Stimulated activated effector memory CD8-positive, alpha-beta T cell treated with anti-CD3 and anti-CD28 coated beads, Interleukin-12 subunit alpha, Interleukin-12 subunit beta, amount 100 ng/mL, for 72 hours (primary cell): Measurements from ENCODE around the gene KLK8.

ENCODE experiments used
- ATAC-seq: fragments of 150-1000 bp; cut with Tn5 transposase; 2 replicates; pipeline ENCODE4 v1.10.0; 2021
- DNase-seq, 2 donors: peaks; one replicate each; pipeline ENCODE4 v3.0.0; 2021 to 2022; ENCODE audit warnings: low spot score in 2 of 2
- H3K27ac Mint-ChIP-seq: one replicate; pipeline ENCODE4 v1.8.0; 2022; ENCODE audit warnings: mild to moderate bottlenecking, mixed read lengths
- H3K36me3 Mint-ChIP-seq: one replicate; pipeline ENCODE4 v1.8.0; 2022; ENCODE audit warnings: mild to moderate bottlenecking, mixed read lengths
- H3K4me1 Mint-ChIP-seq: one replicate; pipeline ENCODE4 v1.8.0; 2022; ENCODE audit warnings: mixed read lengths
- H3K4me3 Mint-ChIP-seq: one replicate; pipeline ENCODE4 v1.8.0; 2022; ENCODE audit warnings: mild to moderate bottlenecking, mixed read lengths
- H3K9me3 Mint-ChIP-seq: one replicate; pipeline ENCODE4 v1.8.0; 2022; ENCODE audit warnings: mixed read lengths

Gene KLK8, protein sequence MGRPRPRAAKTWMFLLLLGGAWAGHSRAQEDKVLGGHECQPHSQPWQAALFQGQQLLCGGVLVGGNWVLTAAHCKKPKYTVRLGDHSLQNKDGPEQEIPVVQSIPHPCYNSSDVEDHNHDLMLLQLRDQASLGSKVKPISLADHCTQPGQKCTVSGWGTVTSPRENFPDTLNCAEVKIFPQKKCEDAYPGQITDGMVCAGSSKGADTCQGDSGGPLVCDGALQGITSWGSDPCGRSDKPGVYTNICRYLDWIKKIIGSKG

DNA sequence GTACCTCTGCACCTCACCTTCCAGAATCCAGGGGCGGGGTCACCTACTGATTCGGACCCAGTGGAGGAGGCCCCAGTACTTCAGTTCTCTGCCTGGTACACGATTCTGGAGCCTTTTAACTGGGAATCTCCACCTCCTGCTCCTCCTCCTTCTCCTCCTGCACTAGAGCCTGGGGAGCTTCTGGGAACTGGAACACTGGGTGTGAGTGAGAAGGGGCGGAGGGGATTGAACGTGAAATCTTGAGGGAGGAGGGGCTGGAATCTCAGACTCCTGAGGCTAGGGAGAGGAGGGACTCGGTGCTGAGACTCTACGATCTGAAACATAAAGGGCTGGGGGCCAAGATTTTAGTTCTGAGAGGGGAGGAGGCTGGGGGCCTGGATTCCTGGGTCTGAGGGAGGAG, at the start of gene KLK8:
Gene KLK8, minus strand, starts transcription at position 90 of the 400 bp plus-strand sequence. CDS start 437 bp downstream, outside the sequence.
- no peak for ATAC-seq
- DNase-seq, result no peak
- no peaks in the 10 kb centered on the region for H3K36me3 Mint-ChIP-seq
- no peak within 1 kb of the TSS for H3K27ac Mint-ChIP-seq
- no peaks in the 10 kb centered on the region for H3K9me3 Mint-ChIP-seq
- H3K4me1 Mint-ChIP-seq, result no peaks in the 10 kb centered on the region
- no peak within 1 kb of the TSS for H3K4me3 Mint-ChIP-seq

DNA sequence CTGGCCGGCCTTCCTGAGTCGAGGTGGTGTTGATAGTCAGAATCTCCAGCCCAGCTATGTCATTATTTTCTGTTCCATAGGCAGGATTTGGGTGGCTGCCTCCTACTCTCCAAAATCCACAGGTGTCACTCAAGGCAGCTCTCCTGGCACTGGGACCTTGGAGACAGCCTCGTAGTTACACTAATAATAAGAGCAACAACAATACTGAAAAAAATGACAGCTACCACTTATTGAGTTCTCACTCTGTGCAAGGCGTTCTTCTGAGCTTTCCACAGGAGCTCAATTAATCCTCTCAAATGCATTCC, 45.6 kb upstream of the KLK8 start:
- no peak overlapping the region for H3K27ac Mint-ChIP-seq
- ATAC-seq (no peak), DNase-seq (no peak)
- no peaks in the 10 kb centered on the region for H3K9me3 Mint-ChIP-seq
- no peak overlapping the region for H3K4me3 Mint-ChIP-seq
- no peaks in the 10 kb centered on the region for H3K4me1 Mint-ChIP-seq
- no peaks in the 10 kb centered on the region for H3K36me3 Mint-ChIP-seq

DNA sequence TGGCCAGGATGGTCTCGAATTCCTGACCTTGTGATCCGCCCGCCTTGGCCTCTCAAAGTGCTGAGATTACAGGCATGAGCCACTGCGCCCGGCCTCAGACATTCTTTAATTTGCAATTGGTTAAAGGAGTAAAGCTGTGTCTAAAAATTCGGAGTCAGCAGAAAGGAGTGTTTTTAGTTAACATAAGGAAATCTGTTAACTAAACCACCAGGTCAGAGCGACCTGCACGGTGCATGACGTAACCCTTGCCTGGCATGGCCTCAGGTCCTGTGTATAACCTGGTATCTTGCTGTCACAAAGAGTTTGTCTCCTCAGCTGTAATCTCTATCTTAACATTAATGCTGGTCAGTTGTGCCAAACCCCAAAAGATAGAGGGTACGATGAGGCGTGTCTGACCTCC, 42.9 kb upstream of the KLK8 start:
- no peak for ATAC-seq
- Mint-ChIP-seq H3K4me1 (no peaks in the 10 kb centered on the region), H3K4me3 (no peak overlapping the region), H3K36me3 (no peaks in the 10 kb centered on the region), H3K9me3 (no peaks in the 10 kb centered on the region), H3K27ac (no peak overlapping the region)
- no peak for DNase-seq

DNA sequence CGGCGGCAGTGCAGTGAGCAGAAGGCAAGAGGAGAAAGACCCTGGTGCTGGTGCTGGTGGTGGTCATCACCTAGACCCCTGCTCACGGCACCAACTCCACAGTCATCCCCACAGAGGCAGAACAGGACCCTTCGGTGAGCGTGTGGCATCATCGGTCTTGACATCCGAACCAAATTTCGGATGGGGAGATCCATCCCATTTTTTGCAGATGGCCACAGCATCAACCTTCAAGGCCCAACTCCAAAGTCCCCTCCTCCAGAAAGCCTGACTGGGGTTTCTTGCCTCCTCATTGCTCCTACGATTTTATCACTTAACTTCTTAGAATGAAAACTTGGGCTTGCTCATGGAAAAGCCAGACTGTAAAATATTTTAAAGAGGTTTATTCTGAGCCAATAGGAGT, 42.1 kb upstream of the KLK8 start:
- Mint-ChIP-seq H3K4me3 (no peak overlapping the region), H3K9me3 (no peaks in the 10 kb centered on the region), H3K36me3 (no peaks in the 10 kb centered on the region), H3K27ac (no peak overlapping the region), H3K4me1 (no peaks in the 10 kb centered on the region)
- DNase-seq, result no peak
- no peak for ATAC-seq

DNA sequence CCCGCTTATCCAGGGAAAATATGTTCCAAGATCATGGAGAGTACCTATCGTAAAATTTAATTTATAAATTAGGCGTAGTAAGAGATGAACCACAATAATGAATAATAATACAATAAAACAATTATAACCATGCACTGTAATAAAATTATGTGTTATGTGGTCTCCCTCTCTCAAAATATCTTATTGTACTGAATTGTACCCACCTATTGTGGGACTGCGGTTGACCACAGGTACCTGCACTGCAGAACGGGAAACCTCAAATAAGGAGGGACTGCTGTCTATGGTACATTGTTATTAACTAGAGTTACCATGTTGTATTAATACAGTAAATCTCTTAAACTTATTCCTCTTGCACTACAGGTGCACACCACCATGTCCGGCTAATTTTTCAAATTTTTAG, 38.7 kb upstream of the KLK8 start:
- H3K4me3 Mint-ChIP-seq, result no peak overlapping the region

DNA sequence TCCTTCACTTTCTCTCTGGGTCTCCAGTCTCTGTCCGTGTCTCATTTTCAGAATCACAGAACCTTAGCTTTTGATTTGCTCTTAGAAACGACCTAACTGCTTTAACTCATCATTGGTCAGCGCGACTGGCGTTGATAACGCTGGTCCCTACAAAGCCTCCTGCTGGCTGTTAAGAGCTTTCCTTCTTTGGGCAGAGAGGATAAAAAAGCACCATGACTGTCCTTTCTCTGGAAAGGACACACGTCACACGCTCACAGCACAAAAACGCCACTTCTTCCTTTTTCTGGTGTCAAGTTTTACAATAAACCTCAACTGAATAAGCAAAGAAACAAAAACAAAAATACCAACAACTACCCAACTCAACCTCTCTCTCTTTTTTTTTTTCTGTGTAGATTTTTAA, 35.1 kb upstream of the KLK8 start:
- H3K4me3 Mint-ChIP-seq, result no peak overlapping the region
- H3K9me3 Mint-ChIP-seq, result no peaks in the 10 kb centered on the region
- peaks cover 4% of the 10 kb centered on the region for H3K36me3 Mint-ChIP-seq
- DNase-seq (no peak), ATAC-seq (no peak)
- no peak overlapping the region for H3K27ac Mint-ChIP-seq
- no peaks in the 10 kb centered on the region for H3K4me1 Mint-ChIP-seq

More for the DNA sequence above, 38.7 kb upstream of the KLK8 start:
- ATAC-seq (no peak), DNase-seq (no peak)
- H3K9me3 Mint-ChIP-seq, result no peaks in the 10 kb centered on the region
- H3K4me1 Mint-ChIP-seq, result no peaks in the 10 kb centered on the region
- peaks cover 4% of the 10 kb centered on the region for H3K36me3 Mint-ChIP-seq
- no peak overlapping the region for H3K27ac Mint-ChIP-seq

DNA sequence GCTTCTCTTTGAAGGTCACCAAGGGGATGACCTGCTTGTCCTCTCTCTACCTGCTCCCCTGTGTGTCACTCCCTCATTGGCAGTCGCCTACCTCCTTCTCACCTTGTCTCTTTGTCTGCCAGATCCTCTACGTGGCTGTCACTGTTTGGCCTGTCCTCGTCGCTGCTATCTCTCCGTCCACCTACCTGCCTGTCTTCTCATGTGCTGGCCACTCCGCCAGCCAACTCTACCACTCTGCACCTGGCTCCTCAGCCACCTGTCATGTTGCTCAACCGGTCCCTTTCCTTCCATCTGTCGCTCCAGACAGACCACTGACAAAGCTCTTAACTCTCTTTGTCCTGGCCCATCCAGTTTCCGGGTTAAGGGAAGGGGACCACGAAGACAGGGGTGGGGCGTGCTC, 33.3 kb upstream of the KLK8 start, which contains the start of gene KLK12:
Gene KLK12, minus strand, starts transcription at position 299 of the 400 bp plus-strand sequence. CDS start 381 bp downstream, outside the sequence.
- no peak within 1 kb of the TSS for H3K4me3 Mint-ChIP-seq
- no peaks in the 10 kb centered on the region for H3K4me1 Mint-ChIP-seq
- DNase-seq (no peak), ATAC-seq (no peak)
- H3K27ac Mint-ChIP-seq, result no peak within 1 kb of the TSS
- no peaks in the 10 kb centered on the region for H3K9me3 Mint-ChIP-seq
- H3K36me3 Mint-ChIP-seq, result peaks cover 4% of the 10 kb centered on the region

DNA sequence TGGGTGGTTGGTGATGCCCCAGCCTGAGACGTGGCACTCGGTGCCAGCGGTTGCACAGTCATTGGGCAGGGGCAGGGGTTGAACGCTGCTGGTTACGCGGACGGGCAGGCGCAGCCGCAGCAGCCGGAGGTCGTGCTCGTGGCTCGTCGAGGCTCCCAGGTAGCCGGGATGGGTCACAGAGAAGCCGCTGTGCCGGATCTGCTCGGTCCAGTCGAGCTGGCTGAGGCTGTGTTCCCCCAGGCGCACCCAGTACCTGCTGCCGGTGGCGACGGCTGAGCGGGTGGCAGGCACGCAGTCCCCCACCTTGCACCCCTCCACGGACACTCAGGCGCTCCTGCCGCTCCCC, 30.4 kb upstream of the KLK8 start:
- H3K9me3 Mint-ChIP-seq, result no peaks in the 10 kb centered on the region
- peaks cover 4% of the 10 kb centered on the region for H3K36me3 Mint-ChIP-seq
- ATAC-seq (no peak), DNase-seq (no peak)
- no peaks in the 10 kb centered on the region for H3K4me1 Mint-ChIP-seq
- H3K27ac Mint-ChIP-seq, result no peak overlapping the region
- no peak overlapping the region for H3K4me3 Mint-ChIP-seq

DNA sequence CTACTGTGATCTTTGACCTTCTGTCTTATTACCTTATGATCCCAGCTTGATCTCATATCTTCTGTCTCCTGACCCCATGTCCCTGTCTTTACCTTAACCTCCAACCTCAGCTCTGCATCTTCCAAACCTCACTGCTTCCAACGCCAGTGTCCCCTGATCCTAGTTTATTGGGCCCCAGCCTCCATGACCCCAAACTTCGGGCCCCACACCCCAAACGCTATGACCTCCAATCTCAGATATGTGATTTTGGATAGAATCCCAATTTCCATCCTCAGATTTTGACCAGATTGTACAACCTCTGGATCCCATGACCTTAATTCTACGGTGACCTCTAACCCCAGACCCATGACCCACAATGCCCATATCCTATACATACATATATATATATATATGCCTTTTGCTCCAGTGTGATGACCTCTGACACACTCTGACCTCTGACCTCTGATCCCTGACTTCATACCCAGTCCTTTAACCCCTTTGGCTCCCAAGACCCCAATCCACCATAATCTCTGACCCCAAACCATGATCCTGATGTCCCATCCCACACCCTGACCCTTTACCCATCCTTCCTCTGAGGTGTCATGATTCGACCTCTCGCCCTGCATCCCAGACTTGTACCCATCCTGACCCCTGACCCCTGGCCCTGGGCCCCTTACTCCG, 29.9 kb upstream of the KLK8 start:
- ATAC-seq (no peak), DNase-seq (no peak)
- Mint-ChIP-seq H3K4me3 (no peak overlapping the region), H3K4me1 (no peaks in the 10 kb centered on the region), H3K27ac (no peak overlapping the region), H3K36me3 (peaks cover 4% of the 10 kb centered on the region), H3K9me3 (no peaks in the 10 kb centered on the region)

DNA sequence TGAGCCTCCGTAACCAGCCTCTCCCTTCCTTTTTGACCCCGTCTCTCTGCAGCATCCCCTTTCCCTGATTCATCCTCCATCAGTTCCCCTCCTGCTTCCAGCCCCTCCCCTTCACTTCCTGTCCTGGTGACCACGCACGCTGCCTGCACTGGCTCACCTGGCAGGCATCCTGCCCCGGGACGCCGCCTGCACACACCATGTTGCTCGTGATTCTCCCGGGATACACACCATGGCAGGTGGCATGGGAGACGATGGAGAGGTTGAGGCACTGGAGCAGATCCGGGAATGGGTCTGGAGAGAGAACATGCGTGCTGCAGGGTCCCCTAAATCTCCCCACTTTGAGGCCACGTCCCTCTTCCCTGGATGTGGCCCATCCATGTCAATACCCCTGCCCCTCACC, 29.2 kb upstream of the KLK8 start:
- Mint-ChIP-seq H3K36me3 (peaks cover 4% of the 10 kb centered on the region), H3K9me3 (no peaks in the 10 kb centered on the region), H3K27ac (no peak overlapping the region), H3K4me1 (no peaks in the 10 kb centered on the region), H3K4me3 (no peak overlapping the region)
- DNase-seq (no peak), ATAC-seq (no peak)

DNA sequence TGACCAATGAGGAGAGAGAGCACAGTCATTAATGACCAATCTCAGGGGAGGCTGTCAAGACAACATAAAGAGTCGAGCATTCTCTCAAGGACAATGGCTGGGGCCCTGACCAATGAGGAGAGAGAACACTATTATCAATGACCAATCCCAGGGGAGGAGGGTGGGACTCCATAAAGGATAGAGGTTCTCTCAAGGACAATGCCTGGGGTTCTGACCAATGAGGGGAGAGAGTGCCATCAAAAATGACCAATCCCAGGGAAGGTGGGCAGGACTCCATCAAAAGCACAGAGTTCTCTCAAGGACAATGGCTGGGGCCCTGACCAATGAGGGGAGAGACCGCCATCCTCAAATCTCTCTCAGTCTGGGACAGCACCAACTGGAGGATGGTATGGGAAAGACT, 28.3 kb upstream of the KLK8 start:
- Mint-ChIP-seq H3K27ac (no peak overlapping the region), H3K36me3 (no peaks in the 10 kb centered on the region), H3K4me3 (no peak overlapping the region), H3K9me3 (no peaks in the 10 kb centered on the region), H3K4me1 (no peaks in the 10 kb centered on the region)
- ATAC-seq (no peak), DNase-seq (no peak)

DNA sequence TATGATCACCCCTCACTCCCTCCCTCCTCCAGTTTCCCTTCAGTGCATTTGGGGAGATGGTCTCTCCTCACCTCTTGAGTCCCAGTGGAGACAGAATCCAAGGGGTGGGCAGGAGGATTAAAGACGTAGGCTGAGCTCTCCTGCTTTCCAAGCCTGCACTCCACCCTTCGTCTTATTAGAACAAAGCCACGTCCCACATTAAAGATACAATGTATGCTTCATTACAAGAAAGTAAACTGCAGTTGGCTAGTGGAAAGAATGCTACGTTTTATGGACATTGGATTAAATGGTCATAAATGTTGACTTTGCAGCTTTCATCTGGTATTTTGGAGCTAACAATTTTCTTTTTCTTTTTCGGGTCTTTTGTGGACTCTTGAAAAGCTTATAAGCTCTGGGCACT, 26.5 kb upstream of the KLK8 start:
- no peak overlapping the region for H3K4me3 Mint-ChIP-seq
- no peaks in the 10 kb centered on the region for H3K36me3 Mint-ChIP-seq
- H3K4me1 Mint-ChIP-seq, result no peaks in the 10 kb centered on the region
- ATAC-seq (no peak), DNase-seq (no peak)
- H3K9me3 Mint-ChIP-seq, result no peaks in the 10 kb centered on the region
- no peak overlapping the region for H3K27ac Mint-ChIP-seq

DNA sequence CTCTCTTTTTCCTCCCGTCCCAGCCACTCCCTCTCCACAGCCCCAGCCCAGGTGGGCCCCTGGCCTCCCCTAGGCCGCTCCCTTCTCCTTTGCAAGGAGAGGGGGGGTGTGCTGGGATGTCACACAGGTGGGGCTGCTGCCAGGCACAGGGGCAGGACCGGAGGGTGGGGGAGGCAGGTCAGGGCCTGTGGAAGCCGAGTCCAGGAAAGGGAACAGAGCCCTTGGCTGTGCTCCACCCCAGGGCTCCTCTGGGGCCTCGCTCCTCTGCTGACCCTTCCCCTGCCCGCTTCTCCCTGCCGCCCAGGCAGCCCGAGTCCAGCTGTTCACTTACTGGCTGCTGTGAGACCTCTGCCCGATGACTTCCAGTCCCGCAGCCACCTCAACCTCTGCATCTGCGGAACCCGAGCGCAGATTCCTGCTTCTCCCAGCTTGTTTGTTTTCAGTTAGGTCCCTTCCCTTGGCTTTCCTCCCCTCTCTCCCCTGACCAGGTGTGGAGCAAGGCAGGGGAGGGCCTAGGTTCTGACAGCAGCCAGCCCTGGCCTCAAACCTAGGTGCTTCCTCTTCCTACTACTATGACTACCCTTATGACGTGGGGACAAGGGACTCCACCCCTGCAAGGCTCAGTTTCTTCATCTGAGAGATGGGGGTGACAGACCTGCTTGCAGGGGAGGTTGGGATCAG, 25.9 kb upstream of the KLK8 start:
- no peak for DNase-seq
- Mint-ChIP-seq H3K27ac (no peak overlapping the region), H3K4me1 (no peaks in the 10 kb centered on the region), H3K4me3 (no peak overlapping the region), H3K36me3 (no peaks in the 10 kb centered on the region), H3K9me3 (no peaks in the 10 kb centered on the region)
- ATAC-seq, result no peak

DNA sequence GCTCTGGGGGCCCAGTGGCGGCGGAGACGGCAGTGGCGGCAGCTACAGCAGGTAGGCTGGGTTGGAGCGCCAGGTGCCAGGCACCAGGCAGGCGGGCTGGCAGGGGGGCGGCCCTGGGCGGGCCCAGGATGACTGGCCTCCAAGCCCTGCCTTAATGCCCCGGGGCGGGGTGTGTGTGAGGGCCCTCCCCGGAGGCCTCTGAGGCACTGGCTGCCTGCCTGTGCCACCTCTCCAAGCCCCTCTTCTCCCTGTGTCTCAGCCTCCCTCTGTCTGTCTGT, 25.1 kb upstream of the KLK8 start, which contains the start of gene KLK11:
Gene KLK11, minus strand, starts transcription at position 63 of the 278 bp plus-strand sequence. CDS start 985 bp downstream, outside the sequence.
- H3K4me1 Mint-ChIP-seq, result no peaks in the 10 kb centered on the region
- H3K36me3 Mint-ChIP-seq, result no peaks in the 10 kb centered on the region
- H3K4me3 Mint-ChIP-seq, result no peak within 1 kb of the TSS
- H3K9me3 Mint-ChIP-seq, result no peaks in the 10 kb centered on the region
- peak; percentile 42 for ATAC-seq
- no peak within 1 kb of the TSS for H3K27ac Mint-ChIP-seq
- no peak for DNase-seq

DNA sequence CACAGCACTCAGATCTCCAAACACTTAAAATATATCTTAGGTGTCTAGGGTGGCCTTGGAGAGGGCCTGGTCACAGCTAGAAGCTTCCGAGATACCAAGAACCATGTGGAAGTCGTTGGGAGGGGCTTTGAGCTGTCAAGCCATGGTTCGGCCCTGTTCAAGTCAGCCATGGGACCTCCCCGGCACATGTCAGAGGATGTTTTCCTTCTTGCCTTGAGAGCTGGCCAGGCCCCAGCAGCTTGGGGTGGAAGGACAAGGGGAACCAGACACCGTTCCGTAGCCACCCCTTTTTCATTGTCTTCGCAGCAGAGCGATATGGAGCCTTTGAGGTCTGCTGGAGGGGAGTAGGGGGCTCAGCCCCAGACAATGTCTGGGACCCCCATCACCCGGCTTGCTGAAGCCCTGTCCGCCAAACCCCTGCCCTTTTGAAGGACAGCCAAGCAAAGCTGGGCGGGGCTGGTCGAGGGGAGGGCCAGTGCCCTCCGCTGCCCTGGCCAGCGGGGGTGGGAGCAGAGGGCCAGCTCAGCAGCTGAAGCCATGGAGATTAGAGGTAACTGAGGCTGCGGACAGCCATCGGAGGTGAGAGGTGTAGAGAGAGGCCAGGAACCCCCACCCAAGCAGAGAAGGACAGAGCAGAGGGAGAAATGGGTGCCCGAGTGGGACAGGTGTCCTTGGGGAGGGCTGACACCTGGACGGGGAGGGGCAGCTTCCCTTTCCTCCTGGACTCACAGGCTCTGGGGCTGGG, 24.6 kb upstream of the KLK8 start:
- H3K27ac Mint-ChIP-seq, result no peak overlapping the region
- H3K4me3 Mint-ChIP-seq, result no peak overlapping the region
- no peaks in the 10 kb centered on the region for H3K36me3 Mint-ChIP-seq
- H3K4me1 Mint-ChIP-seq, result no peaks in the 10 kb centered on the region
- ATAC-seq (no peak), DNase-seq (no peak)
- no peaks in the 10 kb centered on the region for H3K9me3 Mint-ChIP-seq

DNA sequence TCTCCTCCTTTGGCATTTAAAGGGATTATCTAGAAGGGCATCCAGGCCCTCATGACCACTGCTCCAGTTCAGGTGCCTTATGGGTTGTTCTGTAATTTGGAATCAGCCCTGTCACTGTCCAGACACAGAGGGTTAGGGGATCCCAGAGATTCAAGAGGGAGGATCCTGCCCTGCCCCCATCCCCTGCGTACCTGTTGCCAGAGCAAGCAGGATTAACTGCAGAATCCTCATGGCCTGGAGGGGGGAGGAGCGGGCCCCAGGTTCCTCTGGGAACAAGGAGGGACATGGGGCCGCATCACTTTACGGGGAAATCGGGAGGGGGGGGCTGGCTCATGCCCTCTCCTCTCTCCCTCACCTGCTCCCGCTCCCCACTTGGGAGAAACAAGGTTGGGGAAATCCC, 24.0 kb upstream of the KLK8 start:
- DNase-seq (no peak), ATAC-seq (no peak)
- Mint-ChIP-seq H3K4me3 (no peak overlapping the region), H3K4me1 (peaks cover under 1% of the 10 kb centered on the region), H3K36me3 (no peaks in the 10 kb centered on the region), H3K27ac (no peak overlapping the region), H3K9me3 (no peaks in the 10 kb centered on the region)
